ENCODE data around the gene RGS9.

RGS9 gene

DNA sequence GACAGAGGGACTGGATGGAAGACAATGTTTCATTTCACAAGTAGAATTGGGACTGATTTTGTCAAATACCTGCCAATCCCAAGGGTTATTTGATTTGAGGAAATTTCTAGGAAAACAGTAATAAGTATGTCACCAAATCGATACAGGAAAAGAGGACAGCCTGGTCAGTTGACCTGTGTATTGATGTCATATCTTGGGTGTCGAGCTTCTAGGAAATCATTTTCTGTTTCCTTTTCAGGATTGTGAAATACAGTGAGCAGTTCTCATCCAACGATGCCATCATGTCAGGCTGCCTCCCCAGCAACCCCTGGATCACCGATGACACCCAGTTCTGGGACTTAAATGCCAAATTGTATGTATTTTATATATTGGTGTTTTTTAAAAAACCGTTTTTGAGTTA is 56.1 kb downstream of the RGS9 start:
- no peaks in the 10 kb centered on the region for H3K36me3 Mint-ChIP-seq (ENCODE audit: low read depth)
- no peaks in the 10 kb centered on the region for H3K4me1 Mint-ChIP-seq
- no peak overlapping the region for H3K27ac Mint-ChIP-seq
- H3K9me3 Mint-ChIP-seq: no peaks in the 10 kb centered on the region
- TF ChIP-seq, protein P1, sequence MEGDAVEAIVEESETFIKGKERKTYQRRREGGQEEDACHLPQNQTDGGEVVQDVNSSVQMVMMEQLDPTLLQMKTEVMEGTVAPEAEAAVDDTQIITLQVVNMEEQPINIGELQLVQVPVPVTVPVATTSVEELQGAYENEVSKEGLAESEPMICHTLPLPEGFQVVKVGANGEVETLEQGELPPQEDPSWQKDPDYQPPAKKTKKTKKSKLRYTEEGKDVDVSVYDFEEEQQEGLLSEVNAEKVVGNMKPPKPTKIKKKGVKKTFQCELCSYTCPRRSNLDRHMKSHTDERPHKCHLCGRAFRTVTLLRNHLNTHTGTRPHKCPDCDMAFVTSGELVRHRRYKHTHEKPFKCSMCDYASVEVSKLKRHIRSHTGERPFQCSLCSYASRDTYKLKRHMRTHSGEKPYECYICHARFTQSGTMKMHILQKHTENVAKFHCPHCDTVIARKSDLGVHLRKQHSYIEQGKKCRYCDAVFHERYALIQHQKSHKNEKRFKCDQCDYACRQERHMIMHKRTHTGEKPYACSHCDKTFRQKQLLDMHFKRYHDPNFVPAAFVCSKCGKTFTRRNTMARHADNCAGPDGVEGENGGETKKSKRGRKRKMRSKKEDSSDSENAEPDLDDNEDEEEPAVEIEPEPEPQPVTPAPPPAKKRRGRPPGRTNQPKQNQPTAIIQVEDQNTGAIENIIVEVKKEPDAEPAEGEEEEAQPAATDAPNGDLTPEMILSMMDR (IDR thresholded peaks at IDR 0.05; ENCODE audit: unreplicated experiment in 3 of 3): no peak
- H3K4me3 Mint-ChIP-seq: no peak overlapping the region
- no peaks in the 10 kb centered on the region for H3K27me3 Mint-ChIP-seq (ENCODE audit: low read depth)

DNA sequence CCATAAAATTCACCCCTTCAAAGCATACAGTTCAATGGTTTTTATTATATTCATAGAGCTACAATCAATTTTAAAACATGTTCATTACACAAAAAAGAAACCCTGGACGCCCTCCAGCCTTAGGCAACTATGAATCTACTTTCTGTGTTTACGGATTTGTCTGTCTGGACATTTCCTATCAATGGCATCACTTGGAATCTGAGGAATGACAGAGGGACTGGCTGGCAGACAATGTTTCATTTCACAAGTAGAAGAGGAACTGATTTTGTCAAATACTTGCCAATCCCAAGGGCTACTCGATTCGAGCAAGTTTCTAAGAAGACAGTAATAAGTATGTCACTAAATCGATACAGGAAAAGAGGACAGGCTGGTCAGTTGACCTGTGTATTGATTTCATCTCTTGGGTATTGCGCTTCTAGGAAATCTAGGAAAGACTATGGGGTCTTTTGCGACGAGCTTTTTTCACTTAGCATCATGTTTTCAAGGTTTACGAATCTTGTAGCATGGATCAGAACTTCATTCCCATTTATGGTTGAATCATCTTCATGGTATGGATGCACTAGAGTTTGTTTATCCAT is 56.6 kb downstream of the RGS9 start:
- no peak overlapping the region for H3K4me3 Mint-ChIP-seq
- H3K36me3 Mint-ChIP-seq (ENCODE audit: low read depth): no peaks in the 10 kb centered on the region
- TF ChIP-seq, protein P1 (IDR thresholded peaks at IDR 0.05; ENCODE audit: unreplicated experiment in 3 of 3): no peak
- H3K27me3 Mint-ChIP-seq (ENCODE audit: low read depth): no peaks in the 10 kb centered on the region
- H3K9me3 Mint-ChIP-seq: no peaks in the 10 kb centered on the region
- H3K4me1 Mint-ChIP-seq: no peaks in the 10 kb centered on the region
- no peak overlapping the region for H3K27ac Mint-ChIP-seq

DNA sequence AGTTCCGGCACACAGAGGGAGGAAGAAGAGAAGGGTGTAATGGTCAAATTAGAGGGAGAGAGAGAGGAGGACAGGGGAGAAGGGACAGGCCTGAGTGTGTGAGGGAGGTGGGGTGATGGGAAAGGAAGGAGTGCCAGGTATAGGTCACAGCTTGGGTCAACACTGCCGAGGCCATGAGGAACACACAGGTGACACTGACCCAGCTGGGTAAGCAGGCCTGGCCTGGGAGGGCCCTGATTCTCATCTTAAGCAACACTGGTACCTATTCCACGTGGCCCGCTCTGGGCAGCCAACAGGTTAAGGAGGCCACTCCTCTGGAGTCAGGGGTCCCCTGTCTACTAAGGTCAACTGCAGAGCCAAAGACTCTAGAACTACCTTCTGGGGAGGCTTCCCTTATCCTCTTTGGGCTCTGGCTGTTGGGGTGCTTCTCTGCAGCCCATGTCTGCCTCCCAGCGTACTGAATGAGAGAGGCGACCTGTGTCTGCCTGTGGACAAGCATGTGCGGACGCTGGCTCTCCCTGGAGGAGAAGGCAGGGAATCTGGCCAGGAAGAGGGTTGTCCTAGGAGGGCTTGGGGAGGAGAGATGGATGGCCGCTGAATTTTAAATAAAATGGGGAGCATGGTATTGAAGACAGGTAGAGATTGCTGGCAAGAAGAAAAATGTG is 57.6 kb downstream of the RGS9 start:
- Mint-ChIP-seq H3K4me3 (no peak overlapping the region), H3K27me3 (ENCODE audit: low read depth) (no peaks in the 10 kb centered on the region), H3K27ac (no peak overlapping the region), H3K36me3 (ENCODE audit: low read depth) (no peaks in the 10 kb centered on the region), H3K4me1 (no peaks in the 10 kb centered on the region), H3K9me3 (no peaks in the 10 kb centered on the region)
- TF ChIP-seq, protein P1 (IDR thresholded peaks at IDR 0.05; ENCODE audit: unreplicated experiment in 3 of 3): no peak

DNA sequence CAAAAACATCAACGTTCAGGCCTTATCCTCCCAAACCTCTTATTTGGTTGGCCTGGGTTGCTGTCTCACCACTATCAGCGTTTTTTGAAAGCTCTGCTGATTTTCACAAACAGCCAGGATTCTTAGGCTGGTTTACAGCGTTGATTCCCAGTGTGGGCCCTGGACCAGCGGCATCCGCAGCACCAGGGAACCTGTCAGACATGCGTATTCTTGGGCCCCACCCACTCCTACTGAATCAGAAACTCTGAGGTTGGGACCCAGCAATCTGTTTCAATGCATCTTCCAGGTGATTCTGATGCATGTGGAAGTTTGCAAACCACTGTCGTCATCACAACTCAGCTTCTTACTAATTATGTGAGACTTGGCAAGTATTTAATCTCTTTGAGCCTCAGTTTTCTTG is 58.5 kb downstream of the RGS9 start:
- TF ChIP-seq, protein P1 (IDR thresholded peaks at IDR 0.05; ENCODE audit: unreplicated experiment in 3 of 3): no peak
- Mint-ChIP-seq H3K9me3 (no peaks in the 10 kb centered on the region), H3K27me3 (ENCODE audit: low read depth) (no peaks in the 10 kb centered on the region), H3K27ac (no peak overlapping the region), H3K4me3 (no peak overlapping the region), H3K4me1 (no peaks in the 10 kb centered on the region), H3K36me3 (ENCODE audit: low read depth) (no peaks in the 10 kb centered on the region)

DNA sequence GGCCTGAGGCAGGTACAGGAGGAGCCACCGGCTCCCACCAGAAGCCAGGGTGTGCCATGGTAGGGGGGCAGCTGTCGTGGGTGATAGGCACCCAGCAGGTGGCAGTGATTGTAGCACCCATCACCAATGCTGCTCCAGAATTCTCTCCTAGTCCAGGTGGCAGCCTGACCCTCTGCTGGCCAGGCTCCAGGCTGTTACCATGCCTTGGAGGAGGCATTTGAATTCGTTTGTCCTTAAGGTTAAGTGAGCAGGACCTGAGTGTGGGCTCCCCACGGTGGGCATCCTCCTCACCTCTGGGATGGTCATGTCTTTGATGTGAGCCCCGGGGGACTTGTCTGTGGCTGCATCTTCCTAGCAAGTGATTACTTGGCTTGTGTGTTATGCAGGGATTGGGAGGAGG is 59.4 kb downstream of the RGS9 start:
- TF ChIP-seq, protein P1 (IDR thresholded peaks at IDR 0.05; ENCODE audit: unreplicated experiment in 3 of 3): no peak
- Mint-ChIP-seq H3K9me3 (no peaks in the 10 kb centered on the region), H3K4me3 (no peak overlapping the region), H3K4me1 (no peaks in the 10 kb centered on the region), H3K27me3 (ENCODE audit: low read depth) (no peaks in the 10 kb centered on the region), H3K36me3 (ENCODE audit: low read depth) (no peaks in the 10 kb centered on the region), H3K27ac (no peak overlapping the region)

DNA sequence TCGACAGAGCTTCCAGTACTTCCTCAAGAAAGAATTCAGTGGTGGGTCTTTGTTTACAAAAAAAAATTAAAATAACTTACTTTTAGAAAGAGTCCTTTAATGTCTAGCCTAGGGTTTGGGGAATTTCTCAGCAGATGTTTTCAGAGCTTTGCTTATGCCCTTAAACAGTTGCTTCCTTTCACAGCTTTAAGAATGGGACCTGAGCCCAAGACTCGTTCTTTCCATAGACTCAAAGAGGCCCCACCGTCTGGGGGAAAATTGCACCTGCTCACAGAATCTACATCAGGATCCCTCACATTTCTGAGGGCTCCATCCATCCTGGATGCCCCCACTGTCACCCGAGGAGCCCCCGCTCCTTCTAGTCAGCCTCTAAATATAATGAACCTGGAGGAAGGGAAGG is 60.0 kb downstream of the RGS9 start:
- Mint-ChIP-seq H3K27ac (peak overlapping the region in 1 of 3 experiments; percentile 32), H3K4me3 (no peak overlapping the region), H3K4me1 (no peaks in the 10 kb centered on the region), H3K36me3 (ENCODE audit: low read depth) (no peaks in the 10 kb centered on the region), H3K27me3 (ENCODE audit: low read depth) (no peaks in the 10 kb centered on the region), H3K9me3 (no peaks in the 10 kb centered on the region)
- TF ChIP-seq, protein P1 (IDR thresholded peaks at IDR 0.05; ENCODE audit: unreplicated experiment in 3 of 3): no peak

Data from nephron (organoid).